Myometrial cell (primary cell): Measurements from ENCODE around the gene RANBP3. TPM values are rescaled to one million over a fixed set of nuclear protein-coding genes. Genes with fewer than 3 reads are reported as not detected.

Source experiments
- total RNA-seq: library from RNA; depleted of rRNA; stranded (reverse); fragments of >200 nt; gene quantifications from 2 replicates; pipeline ENCODE4 v1.2.3, GENCODE V29; 2015

The RANBP3 gene
- total RNA-seq: 63.8 and 106 TPM in 2 replicates

GRCh38 chr19:5977785-5978605 lies at the start of gene RANBP3:
TSS of gene RANBP3 (minus strand) at chr19:5978140. CDS start at chr19:5978082, 58 bp downstream.

GRCh38 chr19:5913739-5914357 lies 64.1 kb downstream of the RANBP3 start, which contains the start of gene CAPS:
TSS of gene CAPS (plus strand) at chr19:5914254. CDS start at chr19:5914407, 153 bp downstream.

GRCh38 chr19:5904352-5905113 lies 73.4 kb downstream of the RANBP3 start, which contains the start of gene VMAC:
TSS of gene VMAC (plus strand) at chr19:5904872. CDS start at chr19:5904891, 19 bp downstream.

GRCh38 chr19:5903624-5904351 lies 74.2 kb downstream of the RANBP3 start, which contains the start of gene NDUFA11:
TSS of gene NDUFA11 (minus strand) at chr19:5903790. CDS start at chr19:5903708, 82 bp downstream.

Other genes starting within 250 kb of the RANBP3 start
- not detected in 2 replicates for gene PRR22, start 193.4 kb downstream of the RANBP3 start, total RNA-seq
- 23.1 and 31.7 TPM in 2 replicates for gene DUS3L, start 187.0 kb downstream of the RANBP3 start, total RNA-seq
- 0.86 TPM in 1 of 2 replicates, not detected in the other for gene NRTN, start 173.1 kb downstream of the RANBP3 start, total RNA-seq
- not detected in 2 replicates for gene FUT6, start 138.4 kb downstream of the RANBP3 start, total RNA-seq
- not detected in 2 replicates for gene FUT3, start 126.7 kb downstream of the RANBP3 start, total RNA-seq
- not detected in 2 replicates for gene FUT5, start 107.6 kb downstream of the RANBP3 start, total RNA-seq
- 330 and 348 TPM in 2 replicates for gene NDUFA11, start 74.3 kb downstream of the RANBP3 start, total RNA-seq
- gene VMAC, start 73.3 kb downstream of the RANBP3 start, total RNA-seq: 1.4 and 2.9 TPM in 2 replicates
- 0.58 and 0.71 TPM in 2 replicates for gene CAPS, start 63.9 kb downstream of the RANBP3 start, total RNA-seq
- 3.2 and 8.9 TPM in 2 replicates for gene RFX2, start 132.4 kb upstream of the RANBP3 start, total RNA-seq
- gene ACSBG2, start 157.5 kb upstream of the RANBP3 start, total RNA-seq: not detected in 2 replicates